Measurements from ENCODE around the gene KCNK13.

The KCNK13 gene

GRCh38 chr14:90126260-90126659 is 64.5 kb downstream of the KCNK13 start:
- TF ChIP-seq POLR2A (IDR thresholded peaks at IDR 0.05; ENCODE audit: low read length) = no peak
- no peak for TF ChIP-seq GATA1 (IDR thresholded peaks at IDR 0.05; ENCODE audit: low read depth, low read length)
- DNase-seq = no peak

- DNase-seq = no peak
- TF ChIP-seq GATA1 (IDR thresholded peaks at IDR 0.05; ENCODE audit: low read depth, low read length) = no peak
- TF ChIP-seq POLR2A (IDR thresholded peaks at IDR 0.05; ENCODE audit: low read length) = no peak
Measured at GRCh38 chr14:90132821-90133570, 71.2 kb downstream of the KCNK13 start.

GRCh38 chr14:90136904-90137303 is 75.1 kb downstream of the KCNK13 start:
- TF ChIP-seq GATA1 (IDR thresholded peaks at IDR 0.05; ENCODE audit: low read depth, low read length) (no peak), POLR2A (IDR thresholded peaks at IDR 0.05; ENCODE audit: low read length) (no peak)
- DNase-seq = no peak

- TF ChIP-seq POLR2A (IDR thresholded peaks at IDR 0.05; ENCODE audit: low read length) = no peak
- no peak for TF ChIP-seq GATA1 (IDR thresholded peaks at IDR 0.05; ENCODE audit: low read depth, low read length)
- DNase-seq = no peak
Measured at GRCh38 chr14:90137807-90138206, 76.0 kb downstream of the KCNK13 start.

- TF ChIP-seq GATA1 (IDR thresholded peaks at IDR 0.05; ENCODE audit: low read depth, low read length) = no peak
- no peak for TF ChIP-seq POLR2A (IDR thresholded peaks at IDR 0.05; ENCODE audit: low read length)
- no peak for DNase-seq
Measured at GRCh38 chr14:90139199-90139598, 77.4 kb downstream of the KCNK13 start.

- TF ChIP-seq GATA1 (IDR thresholded peaks at IDR 0.05; ENCODE audit: low read depth, low read length) = no peak
- TF ChIP-seq POLR2A (IDR thresholded peaks at IDR 0.05; ENCODE audit: low read length) = no peak
- no peak for DNase-seq
Measured at GRCh38 chr14:90140298-90140955, 78.6 kb downstream of the KCNK13 start.

- TF ChIP-seq POLR2A (IDR thresholded peaks at IDR 0.05; ENCODE audit: low read length) (no peak), GATA1 (IDR thresholded peaks at IDR 0.05; ENCODE audit: low read depth, low read length) (no peak)
- DNase-seq = no peak
Measured at GRCh38 chr14:90140956-90141316, 79.1 kb downstream of the KCNK13 start.

GRCh38 chr14:90153429-90153828 is 91.6 kb downstream of the KCNK13 start:
- no peak for DNase-seq

GRCh38 chr14:90154110-90154509 is 92.3 kb downstream of the KCNK13 start:
- TF ChIP-seq POLR2A (IDR thresholded peaks at IDR 0.05; ENCODE audit: low read length) (no peak), GATA1 (IDR thresholded peaks at IDR 0.05; ENCODE audit: low read depth, low read length) (no peak)
- DNase-seq = no peak

More at GRCh38 chr14:90153429-90153828, 91.6 kb downstream of the KCNK13 start:
- TF ChIP-seq POLR2A (IDR thresholded peaks at IDR 0.05; ENCODE audit: low read length) (no peak), GATA1 (IDR thresholded peaks at IDR 0.05; ENCODE audit: low read depth, low read length) (no peak)

- no peak for DNase-seq
- TF ChIP-seq POLR2A (IDR thresholded peaks at IDR 0.05; ENCODE audit: low read length) (no peak), GATA1 (IDR thresholded peaks at IDR 0.05; ENCODE audit: low read depth, low read length) (no peak)
Measured at GRCh38 chr14:90159146-90159545, 97.4 kb downstream of the KCNK13 start.

GRCh38 chr14:90159688-90160087 is 97.9 kb downstream of the KCNK13 start:
- TF ChIP-seq POLR2A (IDR thresholded peaks at IDR 0.05; ENCODE audit: low read length) (no peak), GATA1 (IDR thresholded peaks at IDR 0.05; ENCODE audit: low read depth, low read length) (no peak)

GRCh38 chr14:90161129-90161528 is 99.3 kb downstream of the KCNK13 start:
- no peak for DNase-seq
- no peak for TF ChIP-seq POLR2A (IDR thresholded peaks at IDR 0.05; ENCODE audit: low read length)
- TF ChIP-seq GATA1 (IDR thresholded peaks at IDR 0.05; ENCODE audit: low read depth, low read length) = no peak

More at GRCh38 chr14:90159688-90160087, 97.9 kb downstream of the KCNK13 start:
- DNase-seq = no peak

- no peak for TF ChIP-seq POLR2A (IDR thresholded peaks at IDR 0.05; ENCODE audit: low read length)
- no peak for TF ChIP-seq GATA1 (IDR thresholded peaks at IDR 0.05; ENCODE audit: low read depth, low read length)
- DNase-seq = no peak
Measured at GRCh38 chr14:90168425-90169105, 106.8 kb downstream of the KCNK13 start.

- TF ChIP-seq GATA1 (IDR thresholded peaks at IDR 0.05; ENCODE audit: low read depth, low read length) (no peak), POLR2A (IDR thresholded peaks at IDR 0.05; ENCODE audit: low read length) (no peak)
- DNase-seq = no peak
Measured at GRCh38 chr14:90175631-90176030, 113.8 kb downstream of the KCNK13 start.
